Stimulated activated CD4-positive, alpha-beta T cell treated with anti-CD3 and anti-CD28 coated beads, Interleukin-2, amount 100 ng/mL, for 4 hours (primary cell): ENCODE measurements around the gene SEMA4C.

Source experiments
- DNase-seq: peaks from one replicate; pipeline ENCODE4 v3.0.0-alpha.2; 2020; ENCODE audit warnings: low read depth

Gene SEMA4C

DNA sequence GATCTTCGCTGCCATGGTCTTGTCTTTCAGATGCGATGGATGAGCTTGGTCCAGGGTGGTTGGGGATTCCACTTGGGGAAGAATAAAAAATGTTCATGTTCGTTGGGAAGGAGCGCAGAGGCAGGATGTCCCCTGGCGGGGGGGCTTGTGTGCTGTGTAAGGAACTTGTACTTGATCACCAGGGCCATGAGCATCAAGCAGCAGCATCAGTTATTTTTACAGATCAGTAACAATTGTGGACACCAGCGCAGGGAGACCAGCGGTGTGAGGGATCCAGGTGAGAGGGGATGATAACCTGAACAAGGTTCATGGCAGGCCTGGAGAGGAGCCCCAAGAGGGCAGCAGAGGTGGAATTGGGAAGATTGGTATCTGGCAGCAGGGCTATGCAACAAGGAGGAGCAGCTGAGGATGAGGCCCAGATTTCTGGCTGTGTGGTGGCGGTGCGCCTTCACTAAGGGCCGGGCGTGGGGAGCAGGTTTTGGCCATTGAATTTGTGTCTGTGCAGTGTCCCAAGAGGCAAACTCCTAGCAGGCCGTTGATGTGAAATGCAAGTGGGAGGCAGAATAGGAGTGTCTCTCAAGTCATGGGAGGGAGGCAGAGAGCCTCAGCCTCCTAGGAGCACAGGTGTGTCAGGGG lies 49.9 kb downstream of the SEMA4C start:
- no peak for DNase-seq

DNA sequence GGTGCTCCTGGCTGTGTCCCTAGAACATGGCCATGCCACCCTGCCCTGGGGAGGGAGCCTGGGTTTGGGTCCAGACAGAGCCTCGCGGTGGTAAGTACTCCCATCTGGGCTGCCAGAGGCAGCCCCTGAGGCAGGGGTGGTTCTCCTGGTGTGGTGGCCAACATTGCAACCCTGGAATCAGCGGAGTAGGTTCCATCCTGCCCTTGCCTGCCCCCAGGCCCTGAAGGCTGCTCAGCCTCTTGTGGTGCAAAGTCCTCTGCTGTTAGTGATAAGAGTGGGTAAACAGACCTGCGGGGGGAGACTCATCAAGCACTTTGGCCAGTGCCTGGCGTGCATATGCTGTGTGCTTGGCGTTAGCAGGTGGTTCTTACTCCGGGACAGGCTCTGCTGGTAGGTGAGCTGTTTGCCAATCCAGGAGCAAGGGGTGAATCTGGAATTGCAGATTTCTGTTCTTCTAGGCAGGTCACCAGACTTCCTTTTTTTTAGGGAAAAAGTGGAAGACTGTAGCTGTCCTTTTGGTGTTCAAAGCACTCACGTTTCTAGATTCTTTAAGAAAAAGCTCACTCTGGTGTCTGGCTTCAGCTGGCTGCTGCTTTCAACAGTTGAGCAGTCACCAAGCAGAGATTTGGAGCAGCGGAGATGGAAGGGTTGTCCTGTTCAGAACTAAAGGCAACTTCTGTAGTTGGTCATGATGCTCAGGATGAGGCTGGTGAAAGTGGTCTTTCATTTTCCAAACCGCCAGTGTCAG lies 50.6 kb downstream of the SEMA4C start:
- no peak for DNase-seq

DNA sequence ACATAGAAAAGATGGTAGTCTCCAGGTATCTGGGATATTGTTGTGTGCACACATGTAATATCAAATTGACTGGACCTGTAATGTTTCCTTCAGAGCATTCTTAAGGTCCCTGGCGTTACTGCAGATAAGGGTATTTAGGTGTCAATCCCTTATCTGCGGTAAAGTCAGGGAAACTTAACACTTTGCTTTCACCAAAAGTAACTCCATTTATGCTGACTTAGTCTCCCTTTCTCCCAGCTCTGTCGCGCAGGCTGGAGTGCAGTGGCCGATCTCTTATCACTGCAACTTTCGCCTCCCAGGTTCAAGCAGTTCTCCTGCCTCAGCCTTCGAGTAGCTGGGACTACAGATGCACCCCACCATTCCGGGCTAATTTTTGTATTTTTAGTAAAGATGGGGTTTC lies 52.0 kb downstream of the SEMA4C start:
- no peak for DNase-seq

DNA sequence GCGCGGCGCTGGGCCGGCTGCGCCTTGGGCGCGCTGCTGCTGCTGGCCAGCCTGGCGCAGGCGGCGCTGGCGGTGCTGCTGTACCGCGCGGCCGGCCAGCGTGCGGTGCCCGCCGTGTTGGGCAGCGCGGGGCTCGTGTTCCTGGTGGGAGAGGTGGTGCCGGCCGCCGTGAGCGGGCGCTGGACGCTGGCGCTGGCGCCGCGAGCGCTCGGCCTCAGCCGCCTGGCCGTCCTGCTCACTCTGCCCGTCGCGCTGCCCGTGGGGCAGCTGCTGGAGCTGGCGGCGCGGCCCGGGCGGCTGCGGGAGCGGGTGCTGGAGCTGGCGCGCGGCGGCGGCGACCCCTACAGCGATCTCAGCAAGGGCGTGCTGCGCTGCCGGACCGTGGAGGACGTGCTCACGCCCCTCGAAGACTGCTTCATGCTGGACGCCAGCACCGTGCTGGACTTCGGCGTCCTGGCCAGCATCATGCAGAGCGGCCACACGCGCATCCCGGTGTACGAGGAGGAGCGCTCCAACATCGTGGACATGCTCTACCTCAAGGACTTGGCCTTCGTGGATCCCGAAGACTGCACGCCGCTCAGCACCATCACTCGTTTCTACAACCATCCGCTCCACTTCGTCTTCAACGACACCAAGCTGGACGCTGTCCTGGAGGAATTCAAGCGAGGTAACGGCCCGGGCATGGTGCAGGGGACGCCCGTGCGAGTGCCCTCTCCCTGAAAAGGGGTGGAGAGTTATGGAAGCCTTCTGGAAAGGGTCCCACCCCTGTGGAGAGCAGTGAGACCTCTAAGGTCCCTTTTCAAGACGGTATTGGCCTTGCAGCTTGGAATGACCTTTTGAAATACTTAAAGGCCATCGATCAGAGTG lies 52.8 kb downstream of the SEMA4C start:
- no peak for DNase-seq

DNA sequence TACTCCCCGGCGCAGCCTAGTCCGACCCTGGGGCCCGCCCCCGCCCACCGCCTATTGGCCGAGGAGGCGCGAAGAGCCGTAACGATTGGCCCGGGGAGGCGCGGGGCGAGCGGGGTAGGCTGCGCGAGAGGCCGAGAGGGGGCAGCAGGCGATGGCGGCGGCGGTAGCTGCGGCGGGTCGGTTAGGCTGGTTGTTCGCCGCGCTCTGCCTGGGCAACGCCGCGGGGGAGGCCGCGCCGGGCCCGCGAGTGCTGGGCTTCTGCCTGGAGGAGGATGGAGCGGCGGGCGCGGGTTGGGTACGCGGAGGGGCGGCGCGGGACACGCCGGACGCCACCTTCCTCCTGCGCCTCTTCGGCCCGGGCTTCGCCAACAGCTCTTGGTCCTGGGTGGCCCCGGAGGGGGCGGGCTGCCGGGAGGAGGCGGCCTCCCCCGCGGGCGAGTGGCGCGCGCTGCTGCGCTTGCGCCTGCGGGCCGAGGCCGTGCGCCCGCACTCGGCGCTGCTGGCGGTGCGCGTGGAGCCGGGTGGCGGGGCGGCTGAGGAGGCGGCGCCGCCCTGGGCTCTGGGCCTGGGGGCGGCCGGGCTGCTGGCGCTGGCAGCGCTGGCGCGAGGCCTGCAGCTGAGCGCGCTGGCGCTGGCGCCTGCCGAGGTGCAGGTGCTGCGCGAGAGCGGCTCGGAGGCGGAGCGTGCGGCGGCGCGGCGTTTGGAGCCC lies 53.6 kb downstream of the SEMA4C start, which contains the start of gene CNNM3:
TSS of gene CNNM3 (plus strand) at position 142 of the 709 bp plus-strand sequence. CDS start at position 152, 10 bp downstream.
- DNase-seq = peak; percentile 92

DNA sequence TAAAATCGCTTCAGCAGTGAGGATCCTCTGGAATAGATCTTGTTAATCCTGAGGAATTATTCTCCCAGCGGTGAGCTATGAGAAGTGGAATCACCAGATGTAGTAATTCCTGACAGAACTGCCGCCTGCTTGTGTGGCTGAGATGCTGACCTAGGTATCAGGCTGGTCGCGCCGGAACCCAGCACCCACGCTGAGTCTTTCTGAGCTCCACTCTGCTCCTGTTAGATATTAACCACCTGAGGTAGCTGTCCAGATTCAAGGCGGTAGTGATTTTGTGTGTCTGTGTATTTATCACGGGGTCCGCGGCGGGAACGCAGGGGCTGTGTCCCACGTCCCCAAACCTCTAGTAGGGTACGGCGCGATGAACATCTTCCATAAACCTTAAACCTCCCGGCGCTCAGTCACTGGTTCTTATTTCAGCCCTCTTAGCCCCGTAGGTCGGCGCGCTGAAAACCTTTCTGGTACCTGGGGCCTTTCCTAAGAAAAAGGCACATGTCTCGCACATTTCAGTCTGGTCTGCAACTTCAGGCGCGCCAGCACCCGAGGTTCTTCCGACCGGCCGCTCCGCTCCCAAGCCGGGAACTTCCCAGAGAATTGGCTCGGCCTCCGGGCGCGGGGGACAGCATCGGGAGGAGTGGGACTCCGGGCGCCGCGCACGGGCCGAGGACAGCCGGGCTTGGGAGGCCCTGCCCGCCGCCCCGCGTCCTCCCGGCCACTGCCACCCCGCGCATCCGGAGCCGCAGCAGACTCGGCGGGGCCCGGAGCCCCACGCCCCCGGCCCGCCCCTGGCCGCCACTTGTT lies 54.4 kb downstream of the SEMA4C start:
- peak; percentile 13 for DNase-seq

DNA sequence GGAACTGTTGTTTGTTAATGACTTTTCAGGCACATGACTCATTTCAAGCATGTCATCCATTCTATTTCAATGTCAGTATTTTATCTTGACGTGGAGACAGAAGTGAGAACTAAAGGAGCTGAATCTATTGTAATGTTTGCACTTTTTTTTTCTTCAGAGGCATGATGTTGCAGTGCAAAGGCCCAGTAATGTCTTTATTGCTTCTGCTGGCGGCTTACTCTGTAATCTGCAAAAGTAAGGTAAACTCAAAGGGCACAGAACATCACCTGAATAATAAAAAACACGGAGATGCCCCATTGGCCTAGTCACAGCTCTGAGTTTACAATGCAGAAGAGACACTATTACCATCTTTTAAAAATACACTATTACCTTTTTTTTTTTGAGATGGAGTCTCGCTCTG lies 56.2 kb downstream of the SEMA4C start:
- no peak for DNase-seq

DNA sequence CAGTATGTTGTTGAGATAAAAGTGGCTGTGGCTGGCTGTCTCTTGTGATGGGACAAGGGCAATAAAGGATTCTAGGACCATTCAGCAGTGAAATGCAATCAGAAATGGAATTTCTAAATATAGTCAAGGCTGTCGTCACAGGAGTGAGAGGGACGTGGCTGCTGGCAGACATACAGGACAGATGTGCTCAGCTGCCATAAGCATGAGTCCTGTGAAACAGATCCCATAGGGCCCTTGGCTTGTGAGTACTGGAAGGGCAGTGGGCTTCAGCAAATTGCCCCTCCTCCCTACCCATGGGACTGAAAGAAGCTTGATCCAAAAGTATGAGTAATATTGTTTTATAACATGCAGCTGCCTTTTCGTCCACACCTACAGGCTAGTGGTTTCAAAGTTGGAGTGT lies 58.0 kb downstream of the SEMA4C start:
- DNase-seq = no peak

DNA sequence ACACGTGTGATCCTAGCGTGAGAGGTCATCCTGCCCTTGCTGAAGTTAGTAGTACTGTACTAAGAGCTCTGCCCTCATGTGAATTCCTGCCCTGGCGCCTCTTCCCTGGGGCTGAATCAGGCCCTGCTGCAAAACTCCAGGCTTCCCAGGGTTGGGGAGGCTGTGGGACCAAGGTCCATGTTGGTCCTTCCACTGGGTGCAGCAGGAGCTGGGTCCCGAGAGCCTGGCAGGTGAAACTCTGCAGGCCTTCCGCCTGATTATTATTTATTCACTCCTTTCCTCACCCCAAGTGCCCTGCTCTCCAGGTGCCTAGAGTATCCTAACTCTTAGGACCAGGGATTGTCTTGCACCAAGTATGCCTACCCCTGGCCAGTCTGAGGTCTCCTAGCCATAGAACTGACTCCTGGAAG lies 59.1 kb downstream of the SEMA4C start:
- no peak for DNase-seq

DNA sequence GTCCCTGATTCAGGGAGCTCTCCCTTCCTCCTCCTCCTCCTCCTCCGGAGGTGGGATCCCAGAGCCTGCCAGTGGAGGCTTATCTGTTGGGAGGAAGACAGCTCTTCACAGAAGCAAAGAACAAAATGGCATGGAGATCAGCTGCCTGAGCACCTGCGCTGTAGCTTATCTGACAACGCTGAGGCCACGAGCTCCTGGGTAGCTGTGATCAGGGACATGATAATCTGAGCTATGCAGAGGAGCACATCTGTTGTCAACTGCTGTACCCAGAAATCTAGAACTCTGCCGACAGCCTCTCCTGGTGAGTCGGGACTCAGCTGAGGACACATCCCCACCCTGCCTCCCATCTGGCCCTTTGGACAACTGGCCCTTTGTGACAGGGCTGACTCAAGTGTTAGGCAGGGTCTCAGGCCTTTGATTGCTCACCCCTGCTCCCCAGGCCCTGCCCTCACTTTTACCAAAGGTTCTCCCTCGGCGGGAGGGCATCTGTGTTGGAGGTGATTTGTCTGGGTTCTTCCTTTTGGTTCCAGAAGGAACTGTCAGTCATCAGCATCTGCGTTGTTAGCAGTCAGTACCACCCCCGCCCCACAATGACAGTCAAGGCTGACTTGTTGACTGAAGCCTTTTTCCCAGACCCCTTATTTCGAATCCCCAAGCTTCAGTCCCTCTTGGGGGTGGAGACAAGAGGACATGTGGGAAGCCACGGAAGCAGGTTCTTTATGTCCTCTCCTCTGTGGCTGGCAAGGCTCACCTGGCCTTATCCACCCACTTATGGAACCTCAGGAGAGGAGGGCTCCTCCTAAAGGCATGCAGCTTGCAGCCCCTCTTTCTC lies 59.7 kb downstream of the SEMA4C start:
- DNase-seq = no peak
